Measurements from ENCODE around the gene IFITM2.

- TF ChIP-seq POLR2A (IDR thresholded peaks at IDR 0.05; ENCODE audit: low read depth, low read length) (no peak), TAF1 (IDR thresholded peaks at IDR 0.05; ENCODE audit: low read depth, low read length) (no peak), POLR2AphosphoS5 (IDR thresholded peaks at IDR 0.05; ENCODE audit: low read depth, low read length) (no peak), SPI1 (IDR thresholded peaks at IDR 0.05; ENCODE audit: low read depth, low read length) (no peak), PAX5 (IDR thresholded peaks at IDR 0.05; ENCODE audit: insufficient read depth, low read length, severe bottlenecking) (no peak), POU2F2 (IDR thresholded peaks at IDR 0.05; ENCODE audit: low read depth, low read length) (no peak)
Measured at GRCh38 chr11:294780-295179, 12.8 kb upstream of the IFITM2 start.

Data from GM12891 (cell line).